Uterus (tissue), 2 donors: ENCODE data around the gene BRSK2.

ENCODE experiments used
- CTCF ChIP-seq, 4 experiments: fragments of 200-600 bp in 2 of 4; fragments of 450-650 bp in 2 of 4; sonication (generic) in 2 of 4; IDR thresholded peaks; one replicate each; pipeline ENCODE4 v1.5.1; 2016 to 2019; ENCODE audit warnings: antibody characterized with exemption in 4 of 4, mild to moderate bottlenecking in 2 of 4, moderate library complexity in 1 of 4
- POLR2A ChIP-seq, 2 donors: fragments of 450-650 bp; IDR thresholded peaks; one replicate each; pipeline ENCODE4 v1.6.1; 2016; ENCODE audit warnings: antibody characterized with exemption in 2 of 2, mild to moderate bottlenecking in 1 of 2, moderate library complexity in 1 of 2

- TF ChIP-seq CTCF (IDR thresholded peaks at IDR 0.05): no peak
- no peak for TF ChIP-seq POLR2A (IDR thresholded peaks at IDR 0.05)
Measured at GRCh38 chr11:1447845-1448825, 58.4 kb downstream of the BRSK2 start.
